K562 (cell line): ENCODE results near the gene ATP8B4. TPM values are rescaled to one million over a fixed set of nuclear protein-coding genes. Genes with fewer than 3 reads are reported as not detected.

Source experiments
- ATAC-seq: fragments of 200-7000 bp; cut with Tn5 transposase; 3 replicates; pipeline ENCODE4 v1.9.1; 2020; ENCODE audit warnings: moderate library complexity
- BruUV-seq: library from RNA; stranded (reverse); fragments of 400-500 nt; replicated peaks from 2 replicates; lab custom pipeline; 2021; lab: Mats Ljungman, UMichigan
- CTCF ChIA-PET: fragments of 300-600 bp; formaldehyde crosslinking; extraction: SDS; loops from one replicate; lab custom pipeline; 2021; ENCODE audit warnings: low intra/inter-chr PET ratio; lab: Yijun Ruan, JAX
- POLR2A ChIA-PET: fragments of 300-600, 350-650 bp; sonication (Branson Sonifier 250); formaldehyde crosslinking; extraction: SDS; loops from one replicate; lab custom pipeline; 2021; ENCODE audit warnings: antibody characterized with exemption, inconsistent platforms; lab: Yijun Ruan, JAX
- DNase-seq, 4 experiments: peaks; one replicate each; pipeline versions ENCODE4 v3.0.0 to v3.0.0-alpha.2; 2011 to 2018; ENCODE audit warnings: low spot score in 3 of 4, mixed read lengths in 3 of 4; ENCODE audit errors: extremely low read depth in 1 of 4
- FAIRE-seq: peaks from 2 replicates; lab custom pipeline; 2011; peaks lifted over from hg19 to GRCh38; lab: Jason Lieb, UNC
- H2AFZ ChIP-seq: 2 replicates; pipeline ENCODE4 v1.6.0; 2011; ENCODE audit warnings: low read depth, low read length, control low read depth, inconsistent platforms
- H3K27ac ChIP-seq: fragments of 200-600 bp; 3 replicates; pipeline ENCODE4 v1.8.0; 2011; ENCODE audit warnings: low read depth, mild to moderate bottlenecking, control low read depth, inconsistent platforms, low read length, moderate library complexity, mixed read lengths; ENCODE audit errors: extremely low read depth
- H3K27me3 ChIP-seq, 2 experiments: fragments of 300-600 bp in 1 of 2; 2 replicates in 1 of 2; 3 replicates in 1 of 2; pipeline versions ENCODE4 v1.6.0 to v1.8.0; 2011; ENCODE audit warnings: inconsistent platforms in 2 of 2, low read length in 2 of 2, mild to moderate bottlenecking in 1 of 2, mixed read lengths in 1 of 2, moderate library complexity in 1 of 2; ENCODE audit not compliant: control insufficient read depth in 2 of 2, insufficient read depth in 2 of 2
- H3K36me3 ChIP-seq: fragments of 300-600 bp; 3 replicates; pipeline ENCODE4 v1.8.0; 2011; ENCODE audit warnings: mild to moderate bottlenecking, low read length, inconsistent platforms; ENCODE audit not compliant: control insufficient read depth, insufficient read depth
- H3K4me1 ChIP-seq, 2 experiments: fragments of 200-600 bp in 1 of 2; replicated peaks in 1 of 2; 2 replicates in 1 of 2; 3 replicates in 1 of 2; pipeline versions ENCODE4 v1.5.1 to v1.8.0; 2011; ENCODE audit warnings: inconsistent platforms in 2 of 2, low read length in 2 of 2, mild to moderate bottlenecking in 1 of 2, mixed read lengths in 1 of 2, moderate library complexity in 1 of 2; ENCODE audit not compliant: control insufficient read depth in 2 of 2, insufficient read depth in 2 of 2
- H3K4me2 ChIP-seq: 2 replicates; pipeline ENCODE4 v1.6.1; 2011; ENCODE audit warnings: low read length, control low read depth, inconsistent platforms, mixed read lengths; ENCODE audit not compliant: insufficient read depth
- H3K4me3 ChIP-seq: fragments of 200-600 bp; sonication (generic), shearing (Covaris generic); 2 replicates; pipeline ENCODE4 v1.5.1; 2016; ENCODE audit warnings: control low read depth, inconsistent platforms
- H3K79me2 ChIP-seq: fragments of 200-600 bp; 3 replicates; pipeline ENCODE4 v1.8.0; 2011; ENCODE audit warnings: low read length, inconsistent platforms; ENCODE audit not compliant: control insufficient read depth, insufficient read depth
- H3K9ac ChIP-seq, 2 experiments: 2 replicates each; pipeline versions ENCODE4 v1.6.0 to v1.6.1; 2011; ENCODE audit warnings: low read depth in 2 of 2, low read length in 2 of 2, control low read depth in 1 of 2, inconsistent platforms in 1 of 2, mild to moderate bottlenecking in 1 of 2, mixed read lengths in 1 of 2; ENCODE audit not compliant: insufficient read depth in 1 of 2
- H3K9me1 ChIP-seq: one replicate; pipeline ENCODE4 v1.6.0; 2011; ENCODE audit warnings: inconsistent platforms, mild to moderate bottlenecking, low read length, moderate library complexity; ENCODE audit not compliant: control insufficient read depth, insufficient read depth
- H3K9me3 ChIP-seq: replicated peaks from 2 replicates; pipeline ENCODE4 v1.5.1; 2011; ENCODE audit warnings: low read depth, low read length, inconsistent platforms; ENCODE audit not compliant: control insufficient read depth, insufficient read depth
- H4K20me1 ChIP-seq: replicated peaks from 2 replicates; pipeline ENCODE4 v1.6.1; 2011; ENCODE audit warnings: low read length, inconsistent platforms, mixed read lengths; ENCODE audit not compliant: control insufficient read depth, insufficient read depth
- ESRRB ChIP-seq: fragments of 250-450 bp; sonication (Bioruptor Pico); IDR thresholded peaks from 2 replicates; pipeline ENCODE4 v1.5.0; 2020; ENCODE audit warnings: mild to moderate bottlenecking, moderate library complexity, borderline replicate concordance
- KLF16 ChIP-seq: IDR thresholded peaks from 2 replicates; pipeline ENCODE4 v1.6.1; 2016; ENCODE audit warnings: antibody characterized with exemption
- RCOR1 ChIP-seq, 2 experiments: IDR thresholded peaks; 2 replicates each; pipeline ENCODE4 v1.6.1; 2012; ENCODE audit warnings: low read depth in 2 of 2, low read length in 2 of 2, borderline replicate concordance in 1 of 2, improper control_type of control experiment in 1 of 2
- TEAD1 ChIP-seq, 2 experiments: fragments of 450-650 bp in 1 of 2; sonication (generic) in 1 of 2; formaldehyde crosslinking; IDR thresholded peaks; 2 replicates each; pipeline versions ENCODE4 v1.4.0 to v1.8.0; 2020 to 2022; ENCODE audit warnings: mild to moderate bottlenecking in 2 of 2, missing genetic modification reagents in 1 of 2
- ZNF174 ChIP-seq: fragments of 250-450 bp; sonication (Bioruptor Pico); IDR thresholded peaks from 2 replicates; pipeline ENCODE4 v1.4.0; 2020; ENCODE audit warnings: mild to moderate bottlenecking
- ZNF347 ChIP-seq: fragments of 450-650 bp; formaldehyde crosslinking; IDR thresholded peaks from 2 replicates; pipeline ENCODE4 v1.4.0; 2020; ENCODE audit warnings: low read depth, mild to moderate bottlenecking, moderate library complexity
- ZNF699 ChIP-seq: fragments of 250-450 bp; sonication (Bioruptor Pico); IDR thresholded peaks from 2 replicates; pipeline ENCODE4 v1.8.0; 2021; ENCODE audit warnings: mild to moderate bottlenecking, moderate library complexity; ENCODE audit not compliant: insufficient replicate concordance
- WGBS: fragments of 100-300 bp; shearing (Covaris generic); methylation state at CpG from one replicate; pipeline ENCODE4 v1.1.6; 2016; ENCODE audit warnings: low coverage, mixed read lengths; ENCODE audit not compliant: insufficient coverage; ENCODE audit errors: missing lambda C conversion rate; 5-methylcytosine and 5-hydroxymethylcytosine counted together
- in situ Hi-C: fragments of 300-500 bp; cut with MboI; formaldehyde crosslinking; loops from 4 replicates; pipeline ENCODE4 v1.15.0; 2018; ENCODE audit warnings: inconsistent platforms, mixed read lengths
- intact Hi-C: fragments of 100-400 bp; cut with micrococcal nuclease; formaldehyde crosslinking; loops from 2 replicates; pipeline ENCODE4 v1.14.2; 2022
- polyA plus RNA-seq, 8 experiments: library from polyadenylated mRNA; depleted of rRNA in 4 of 8; stranded (reverse) in 5 of 8; unstranded in 3 of 8; fragments of >200 nt; fragmentation: Nextera tagmentation in 2 of 8; fragmentation: Illumina TruSeq in 1 of 8; extraction: Ambion mirVana in 2 of 8; extraction: Trizol in 1 of 8; gene quantifications; 2 replicates each; pipeline versions ENCODE4 v1.2.1 to v1.2.3, GENCODE V29; 2011 to 2014; ENCODE audit warnings: inconsistent platforms in 1 of 8, missing spikeins in 1 of 8
- total RNA-seq, 7 experiments: library from RNA; depleted of rRNA in 6 of 7; stranded (reverse); fragments of >200 nt in 6 of 7; fragmentation: Illumina TruSeq in 2 of 7; extraction: Trizol in 2 of 7; gene quantifications; 2 replicates each; pipeline versions ENCODE4 v1.2.1 to v1.2.3, GENCODE V29; 2011 to 2021; ENCODE audit warnings: low replicate concordance in 1 of 7
- TF ChIP-seq, protein P1 (sequence below): sonication (generic); formaldehyde crosslinking; IDR thresholded peaks from 2 replicates; pipeline ENCODE4 v1.8.1; 2022; ENCODE audit warnings: missing genetic modification reagents
- TF ChIP-seq, protein P2 (sequence below), 2 experiments: fragments of 450-650 bp in 1 of 2; sonication (generic) in 1 of 2; formaldehyde crosslinking in 1 of 2; IDR thresholded peaks; 2 replicates each; pipeline versions ENCODE4 v1.7.1 to v1.9.0; 2016 to 2022; ENCODE audit warnings: inconsistent platforms in 1 of 2, mild to moderate bottlenecking in 1 of 2, missing genetic modification reagents in 1 of 2

ATP8B4 gene
- total and polyA plus RNA-seq, 9 of the 15 experiments (the other 6 are each of a cell fraction or from before 2014, with no cell fraction given): 0.14 to 2.5 (median 0.44) TPM

DNA sequence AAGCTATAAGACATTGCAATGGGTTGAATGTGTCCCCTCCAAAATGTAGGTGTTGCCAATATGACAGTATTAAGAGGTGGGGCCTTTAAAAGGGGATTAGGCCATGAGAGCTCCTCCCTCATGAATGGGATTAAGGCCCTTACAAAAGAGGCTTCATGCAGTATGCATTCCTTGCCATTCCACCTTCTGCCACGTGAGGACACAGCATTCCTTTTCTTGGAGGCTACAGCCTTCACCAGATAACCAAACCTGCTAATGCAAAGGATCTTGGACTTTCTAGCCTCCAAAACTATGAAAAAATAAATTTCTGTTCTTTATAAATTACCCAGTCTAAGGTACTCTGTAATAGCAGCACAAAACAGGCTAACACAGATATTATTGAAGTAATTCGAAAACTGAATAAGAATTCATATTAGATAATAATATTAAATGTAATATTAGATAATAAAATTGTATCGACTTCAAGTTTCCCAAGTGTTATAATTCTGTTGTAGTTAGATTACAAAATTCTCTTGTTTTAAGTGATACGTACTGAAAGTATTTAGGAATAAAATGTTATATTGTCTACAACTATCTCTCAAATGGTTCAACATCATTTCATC, 29.4 kb upstream of the ATP8B4 start:
- intact Hi-C loops (loop anchor here (1.0 to 10.0 kb wide), 8 partner anchors 34 to 760 kb away; partner anchors contain the start of genes AP4E1, FGF7 and SLC27A2), in situ Hi-C loops (loop anchor here (5.0 to 25.0 kb wide), 3 partner anchors 174 to 1786 kb away; no protein-coding TSS in a partner anchor)
- no peak overlapping the region for H2AFZ ChIP-seq
- H3K9me3 ChIP-seq: no peaks in the 10 kb centered on the region
- H3K27ac ChIP-seq: no peak overlapping the region
- no TSS peak for BruUV-seq
- H3K9ac ChIP-seq: no peak overlapping the region
- ATAC-seq (peak; percentile 92), DNase-seq (peak in 3 of 4 experiments; percentile 22 to 81 (median 31)), FAIRE-seq (peak; percentile 89)
- peaks cover 0 to 5% of the 10 kb centered on the region in 2 experiments; a peak in 2 of 5 replicates for H3K4me1 ChIP-seq
- no peaks in the 10 kb centered on the region for H4K20me1 ChIP-seq
- no peaks in the 10 kb centered on the region for H3K79me2 ChIP-seq
- WGBS: 63% methylated on average over 4 of the region's 4 CpGs
- no peak overlapping the region for H3K4me2 ChIP-seq
- no peaks in the 10 kb centered on the region for H3K9me1 ChIP-seq
- no peak overlapping the region for H3K4me3 ChIP-seq
- no peaks in the 10 kb centered on the region for H3K27me3 ChIP-seq
- ChIA-PET CTCF (interaction anchor here (0.6 to 2.1 kb wide), 2 partner anchors 167 to 200 kb away, joined by 3 to 16 read pairs; no protein-coding TSS in a partner anchor), POLR2A (interaction anchor here (0.6 kb wide), 1 partner anchor 167 kb away, joined by 3 read pairs; no protein-coding TSS in a partner anchor)
- no peaks in the 10 kb centered on the region for H3K36me3 ChIP-seq
- TF ChIP-seq RCOR1 (IDR thresholded peaks at IDR 0.05; ENCODE audit: borderline replicate concordance in 1 of 2, low read depth in 2 of 2, low read length in 2 of 2): peak in 1 of 2 experiments; percentile 19; a peak in 1 of 4 replicates
- TF ChIP-seq, protein P1, sequence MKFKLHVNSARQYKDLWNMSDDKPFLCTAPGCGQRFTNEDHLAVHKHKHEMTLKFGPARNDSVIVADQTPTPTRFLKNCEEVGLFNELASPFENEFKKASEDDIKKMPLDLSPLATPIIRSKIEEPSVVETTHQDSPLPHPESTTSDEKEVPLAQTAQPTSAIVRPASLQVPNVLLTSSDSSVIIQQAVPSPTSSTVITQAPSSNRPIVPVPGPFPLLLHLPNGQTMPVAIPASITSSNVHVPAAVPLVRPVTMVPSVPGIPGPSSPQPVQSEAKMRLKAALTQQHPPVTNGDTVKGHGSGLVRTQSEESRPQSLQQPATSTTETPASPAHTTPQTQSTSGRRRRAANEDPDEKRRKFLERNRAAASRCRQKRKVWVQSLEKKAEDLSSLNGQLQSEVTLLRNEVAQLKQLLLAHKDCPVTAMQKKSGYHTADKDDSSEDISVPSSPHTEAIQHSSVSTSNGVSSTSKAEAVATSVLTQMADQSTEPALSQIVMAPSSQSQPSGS (CRISPR knock-in tag): no peak
- no peak for TF ChIP-seq ZNF699 (CRISPR knock-in tag)
- TF ChIP-seq, protein P2, sequence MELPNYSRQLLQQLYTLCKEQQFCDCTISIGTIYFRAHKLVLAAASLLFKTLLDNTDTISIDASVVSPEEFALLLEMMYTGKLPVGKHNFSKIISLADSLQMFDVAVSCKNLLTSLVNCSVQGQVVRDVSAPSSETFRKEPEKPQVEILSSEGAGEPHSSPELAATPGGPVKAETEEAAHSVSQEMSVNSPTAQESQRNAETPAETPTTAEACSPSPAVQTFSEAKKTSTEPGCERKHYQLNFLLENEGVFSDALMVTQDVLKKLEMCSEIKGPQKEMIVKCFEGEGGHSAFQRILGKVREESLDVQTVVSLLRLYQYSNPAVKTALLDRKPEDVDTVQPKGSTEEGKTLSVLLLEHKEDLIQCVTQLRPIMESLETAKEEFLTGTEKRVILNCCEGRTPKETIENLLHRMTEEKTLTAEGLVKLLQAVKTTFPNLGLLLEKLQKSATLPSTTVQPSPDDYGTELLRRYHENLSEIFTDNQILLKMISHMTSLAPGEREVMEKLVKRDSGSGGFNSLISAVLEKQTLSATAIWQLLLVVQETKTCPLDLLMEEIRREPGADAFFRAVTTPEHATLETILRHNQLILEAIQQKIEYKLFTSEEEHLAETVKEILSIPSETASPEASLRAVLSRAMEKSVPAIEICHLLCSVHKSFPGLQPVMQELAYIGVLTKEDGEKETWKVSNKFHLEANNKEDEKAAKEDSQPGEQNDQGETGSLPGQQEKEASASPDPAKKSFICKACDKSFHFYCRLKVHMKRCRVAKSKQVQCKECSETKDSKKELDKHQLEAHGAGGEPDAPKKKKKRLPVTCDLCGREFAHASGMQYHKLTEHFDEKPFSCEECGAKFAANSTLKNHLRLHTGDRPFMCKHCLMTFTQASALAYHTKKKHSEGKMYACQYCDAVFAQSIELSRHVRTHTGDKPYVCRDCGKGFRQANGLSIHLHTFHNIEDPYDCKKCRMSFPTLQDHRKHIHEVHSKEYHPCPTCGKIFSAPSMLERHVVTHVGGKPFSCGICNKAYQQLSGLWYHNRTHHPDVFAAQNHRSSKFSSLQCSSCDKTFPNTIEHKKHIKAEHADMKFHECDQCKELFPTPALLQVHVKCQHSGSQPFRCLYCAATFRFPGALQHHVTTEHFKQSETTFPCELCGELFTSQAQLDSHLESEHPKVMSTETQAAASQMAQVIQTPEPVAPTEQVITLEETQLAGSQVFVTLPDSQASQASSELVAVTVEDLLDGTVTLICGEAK (IDR thresholded peaks at IDR 0.05): peak; percentile 42; the same call in 1 of the 2 replicates
- TF ChIP-seq, protein P2 (CRISPR knock-in tag; IDR thresholded peaks at IDR 0.05): no peak
- no peak for TF ChIP-seq TEAD1 (CRISPR knock-in tag; IDR thresholded peaks at IDR 0.05)
- TF ChIP-seq ZNF347 (CRISPR knock-in tag): no peak
- peak; percentile 47 for TF ChIP-seq KLF16
- no peak for TF ChIP-seq ZNF174 (CRISPR knock-in tag)
- TF ChIP-seq ESRRB (CRISPR knock-in tag): no peak
